ENCODE results near the gene CDKN1B.
A peak's percentile ranks its signal among the peaks of the same experiment; 100 is the strongest.

The CDKN1B gene

GRCh38 chr12:12716793-12717585, at the start of gene CDKN1B:
Gene CDKN1B, plus strand, starts transcription at chr12:12717368. Its CDS starts 472 bp downstream, at chr12:12717840.
- H3K4me3 ChIP-seq (ENCODE audit: low read depth, low read length) = peak within 1 kb of the TSS; percentile 90

- no peak overlapping the region for H3K4me3 ChIP-seq (ENCODE audit: low read depth, low read length)
Measured at GRCh38 chr12:12668005-12668404, 49.2 kb upstream of the CDKN1B start.

- H3K4me3 ChIP-seq (ENCODE audit: low read depth, low read length) = no peak overlapping the region
Measured at GRCh38 chr12:12669020-12669419, 48.1 kb upstream of the CDKN1B start.

- H3K4me3 ChIP-seq (ENCODE audit: low read depth, low read length) = no peak overlapping the region
Measured at GRCh38 chr12:12671850-12672660, 45.1 kb upstream of the CDKN1B start.

GRCh38 chr12:12673296-12673695, 43.9 kb upstream of the CDKN1B start:
- H3K4me3 ChIP-seq (ENCODE audit: low read depth, low read length) = no peak overlapping the region

GRCh38 chr12:12676605-12677004, 40.6 kb upstream of the CDKN1B start:
- H3K4me3 ChIP-seq (ENCODE audit: low read depth, low read length) = no peak overlapping the region

GRCh38 chr12:12681061-12681765, 36.0 kb upstream of the CDKN1B start:
- no peak overlapping the region for H3K4me3 ChIP-seq (ENCODE audit: low read depth, low read length)

- H3K4me3 ChIP-seq (ENCODE audit: low read depth, low read length) = no peak overlapping the region
Measured at GRCh38 chr12:12682284-12682683, 34.9 kb upstream of the CDKN1B start.

GRCh38 chr12:12683136-12683697, 34.0 kb upstream of the CDKN1B start:
- H3K4me3 ChIP-seq (ENCODE audit: low read depth, low read length) = peak overlapping the region; percentile 77

GRCh38 chr12:12683725-12684124, 33.4 kb upstream of the CDKN1B start:
- peak overlapping the region; percentile 77 for H3K4me3 ChIP-seq (ENCODE audit: low read depth, low read length)

- H3K4me3 ChIP-seq (ENCODE audit: low read depth, low read length) = peak overlapping the region; percentile 77
Measured at GRCh38 chr12:12684375-12685106, 32.6 kb upstream of the CDKN1B start.

GRCh38 chr12:12685305-12685704, 31.9 kb upstream of the CDKN1B start:
- no peak overlapping the region for H3K4me3 ChIP-seq (ENCODE audit: low read depth, low read length)

- H3K4me3 ChIP-seq (ENCODE audit: low read depth, low read length) = no peak overlapping the region
Measured at GRCh38 chr12:12686472-12686871, 30.7 kb upstream of the CDKN1B start.

GRCh38 chr12:12686925-12687324, 30.2 kb upstream of the CDKN1B start:
- no peak overlapping the region for H3K4me3 ChIP-seq (ENCODE audit: low read depth, low read length)

GRCh38 chr12:12689647-12690300, 27.4 kb upstream of the CDKN1B start:
- H3K4me3 ChIP-seq (ENCODE audit: low read depth, low read length) = no peak overlapping the region

- no peak overlapping the region for H3K4me3 ChIP-seq (ENCODE audit: low read depth, low read length)
Measured at GRCh38 chr12:12691549-12691948, 25.6 kb upstream of the CDKN1B start.

- no peak overlapping the region for H3K4me3 ChIP-seq (ENCODE audit: low read depth, low read length)
Measured at GRCh38 chr12:12693111-12693671, 24.0 kb upstream of the CDKN1B start.

GRCh38 chr12:12696562-12697383, 20.4 kb upstream of the CDKN1B start:
- H3K4me3 ChIP-seq (ENCODE audit: low read depth, low read length) = peak overlapping the region; percentile 57

- no peak overlapping the region for H3K4me3 ChIP-seq (ENCODE audit: low read depth, low read length)
Measured at GRCh38 chr12:12699345-12699744, 17.8 kb upstream of the CDKN1B start.

All from iPS-11a (cell line).